ENCODE results near the gene MEG3. TPM values are rescaled to one million over a fixed set of nuclear protein-coding genes. Genes with fewer than 3 reads are reported as not detected.

Gene MEG3
- total and polyA plus RNA-seq, 2 of the 8 experiments (the other 6 are each of a cell fraction or from before 2014, with no cell fraction given), result 0.17 to 1.1 TPM

DNA sequence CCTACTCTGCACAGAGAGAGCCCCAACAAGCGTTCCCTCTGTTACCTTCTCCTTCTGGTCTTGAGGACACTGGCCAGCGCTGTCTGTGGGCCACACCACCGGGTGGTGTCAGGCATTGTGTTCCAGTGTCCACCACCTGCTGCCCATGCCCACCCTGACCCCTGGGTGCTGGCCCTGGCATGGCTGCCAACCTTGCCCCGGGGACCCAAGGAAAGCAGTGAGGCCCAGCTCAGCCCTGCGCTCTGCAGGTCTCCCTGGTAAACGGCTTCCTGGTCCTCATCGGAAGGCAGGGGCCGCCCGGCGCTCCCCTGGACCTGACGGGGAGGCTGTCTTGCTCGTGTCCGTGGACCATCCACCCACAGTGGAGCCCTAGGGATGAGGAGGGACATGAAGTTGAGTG, 21.8 kb upstream of the MEG3 start:
- H2AFZ ChIP-seq (ENCODE audit: low read length), result 0 out of 2 replicates have a peak overlapping the region, but pooled peaks have one; percentile 41
- peak overlapping the region; percentile 86 for H2BK20ac ChIP-seq (ENCODE audit: low read length)
- H3K36me3 ChIP-seq (ENCODE audit: control insufficient read depth in 2 of 4, insufficient read depth in 4 of 4, low read length in 3 of 4), result no peaks in the 10 kb centered on the region
- FAIRE-seq (no peak), DNase-seq (ENCODE audit: low read depth in 1 of 2, low spot score in 2 of 2) (no peak)
- no peak overlapping the region for H3K9ac ChIP-seq (replicated peaks in 1 of 4; ENCODE audit: extremely low read depth in 1 of 4, low read depth in 3 of 4, low read length in 3 of 4)
- H3K23me2 ChIP-seq (ENCODE audit: low read depth, low read length), result no peaks in the 10 kb centered on the region
- peak overlapping the region; percentile 41 to 56; a peak in 3 of 4 replicates for H3K4me2 ChIP-seq (ENCODE audit: insufficient read depth in 1 of 2, low read depth in 2 of 2, low read length in 2 of 2)
- ChIA-PET CTCF (ENCODE audit: partially characterized antibody) (interaction anchor here (1.2 kb wide), 1 partner anchor 48 kb away, joined by 4 read pairs; no protein-coding TSS in a partner anchor), POLR2A (ENCODE audit: partially characterized antibody) (no interaction called here)
- H3K4ac ChIP-seq (replicated peaks; ENCODE audit: insufficient read length, low read depth, low read length), result peak overlapping the region; percentile 60
- H4K8ac ChIP-seq (ENCODE audit: extremely low read depth, insufficient read depth, low read length), result no peak overlapping the region; the same call in 1 of the 2 replicates
- H3K4me1 ChIP-seq (replicated peaks in 1 of 4; ENCODE audit: control insufficient read depth in 3 of 4, insufficient read depth in 4 of 4, low read length in 3 of 4), result peaks cover 6 to 22% (median 11%) of the 10 kb centered on the region in 4 experiments
- peak overlapping the region; percentile 71; the same call in 1 of the 2 replicates for H2BK5ac ChIP-seq (ENCODE audit: low read depth, low read length)
- H3K79me1 ChIP-seq (ENCODE audit: low read depth, low read length), result no peaks in the 10 kb centered on the region
- no peak overlapping the region for H3K14ac ChIP-seq (ENCODE audit: insufficient read length)
- H2BK15ac ChIP-seq (ENCODE audit: low read length), result peak overlapping the region; percentile 92; the same call in 1 of the 2 replicates
- peaks cover 19 to 20% of the 10 kb centered on the region in 2 experiments for H3K9me3 ChIP-seq (ENCODE audit: insufficient read depth in 2 of 2, low read depth in 1 of 2, low read length in 1 of 2)
- peak overlapping the region; percentile 1 for H4K5ac ChIP-seq (ENCODE audit: insufficient read length, low read depth, low read length)
- peak overlapping the region; percentile 84 for H2BK120ac ChIP-seq (replicated peaks; ENCODE audit: low read depth, low read length)
- WGBS, 2 experiments (ENCODE audit: extremely low coverage in 1 of 2, insufficient coverage in 1 of 2, insufficient read length in 1 of 2, insufficient replicate concordance in 2 of 2, low coverage in 1 of 2, low lambda C conversion rate in 2 of 2, missing lambda C conversion rate in 1 of 2), result 84% methylated on average over 12 of the region's 13 CpGs; no CpG with 5 or more reads in 1 of the 2 experiments
- H3K56ac ChIP-seq (replicated peaks; ENCODE audit: insufficient read length, low read depth, low read length), result no peak overlapping the region
- H3K4me3 ChIP-seq (ENCODE audit: extremely low read depth in 1 of 4, insufficient read depth in 2 of 4, low read depth in 3 of 4, low read length in 4 of 4), result no peak overlapping the region; a peak in 1 of 8 replicates
- peak overlapping the region; percentile 78 for H3K18ac ChIP-seq (ENCODE audit: extremely low read depth, low read length)
- peak overlapping the region; percentile 79 for H4K91ac ChIP-seq (replicated peaks; ENCODE audit: insufficient read length, low read length)
- no peaks in the 10 kb centered on the region; a peak in 2 of 7 replicates for H3K27me3 ChIP-seq (replicated peaks in 1 of 4; ENCODE audit: control insufficient read depth in 3 of 4, extremely low read depth in 1 of 4, insufficient read depth in 3 of 4, low read length in 3 of 4)
- H4K20me1 ChIP-seq (replicated peaks in 1 of 2; ENCODE audit: control insufficient read depth in 1 of 2, insufficient read depth in 2 of 2, low read length in 2 of 2), result no peaks in the 10 kb centered on the region
- H2AK5ac ChIP-seq (ENCODE audit: low read depth, low read length), result peak overlapping the region; percentile 24; the same call in 1 of the 2 replicates
- no peaks in the 10 kb centered on the region for H3K79me2 ChIP-seq (ENCODE audit: control insufficient read depth in 1 of 2, insufficient read depth in 2 of 2, low read length in 2 of 2)
- no peak overlapping the region for H3K27ac ChIP-seq (ENCODE audit: low read depth, low read length)
- H2BK12ac ChIP-seq (ENCODE audit: low read depth, low read length), result peak overlapping the region; percentile 80; the same call in 1 of the 2 replicates
- no peak overlapping the region for H3K23ac ChIP-seq (ENCODE audit: insufficient read length)
- TF ChIP-seq CBX8 (IDR thresholded peaks at IDR 0.05; ENCODE audit: borderline replicate concordance, low read depth, low read length), result no peak
- TF ChIP-seq KDM4A (IDR thresholded peaks at IDR 0.05; ENCODE audit: low read depth, low read length, severe bottlenecking), result no peak
- TF ChIP-seq, protein P1, sequence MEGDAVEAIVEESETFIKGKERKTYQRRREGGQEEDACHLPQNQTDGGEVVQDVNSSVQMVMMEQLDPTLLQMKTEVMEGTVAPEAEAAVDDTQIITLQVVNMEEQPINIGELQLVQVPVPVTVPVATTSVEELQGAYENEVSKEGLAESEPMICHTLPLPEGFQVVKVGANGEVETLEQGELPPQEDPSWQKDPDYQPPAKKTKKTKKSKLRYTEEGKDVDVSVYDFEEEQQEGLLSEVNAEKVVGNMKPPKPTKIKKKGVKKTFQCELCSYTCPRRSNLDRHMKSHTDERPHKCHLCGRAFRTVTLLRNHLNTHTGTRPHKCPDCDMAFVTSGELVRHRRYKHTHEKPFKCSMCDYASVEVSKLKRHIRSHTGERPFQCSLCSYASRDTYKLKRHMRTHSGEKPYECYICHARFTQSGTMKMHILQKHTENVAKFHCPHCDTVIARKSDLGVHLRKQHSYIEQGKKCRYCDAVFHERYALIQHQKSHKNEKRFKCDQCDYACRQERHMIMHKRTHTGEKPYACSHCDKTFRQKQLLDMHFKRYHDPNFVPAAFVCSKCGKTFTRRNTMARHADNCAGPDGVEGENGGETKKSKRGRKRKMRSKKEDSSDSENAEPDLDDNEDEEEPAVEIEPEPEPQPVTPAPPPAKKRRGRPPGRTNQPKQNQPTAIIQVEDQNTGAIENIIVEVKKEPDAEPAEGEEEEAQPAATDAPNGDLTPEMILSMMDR (IDR thresholded peaks at IDR 0.05; ENCODE audit: control extremely low read depth in 1 of 3, insufficient read depth in 1 of 3, low read depth in 1 of 3, low read length in 3 of 3), result no peak
- TF ChIP-seq CHD2 (IDR thresholded peaks at IDR 0.05; ENCODE audit: low read length), result no peak
- TF ChIP-seq CEBPB (IDR thresholded peaks at IDR 0.05; ENCODE audit: low read depth, low read length), result no peak
- TF ChIP-seq TBP (IDR thresholded peaks at IDR 0.05; ENCODE audit: low read depth, low read length), result no peak
- no peak for TF ChIP-seq ATF2 (IDR thresholded peaks at IDR 0.05; ENCODE audit: low read length)
- TF ChIP-seq FOSL1 (IDR thresholded peaks at IDR 0.05; ENCODE audit: insufficient read depth, low read depth, low read length), result no peak
- no peak for TF ChIP-seq TCF12 (IDR thresholded peaks at IDR 0.05; ENCODE audit: low read depth, low read length)

Measured in H1 (cell line).